22Rv1 (cell line): Measurements from ENCODE around the gene CDCA7L.

ENCODE experiments used
- CTCF ChIP-seq: fragments of 450-650 bp; IDR thresholded peaks from 2 replicates; pipeline ENCODE4 v1.5.1; 2017; ENCODE audit warnings: mild to moderate bottlenecking
- ZFX ChIP-seq: fragments of 450-650 bp; IDR thresholded peaks from 2 replicates; pipeline ENCODE4 v1.6.1; 2017; ENCODE audit warnings: antibody characterized with exemption, borderline replicate concordance

- TF ChIP-seq CTCF = no peak
- no peak for TF ChIP-seq ZFX
Measured at GRCh38 chr7:21898265-21898930, 47.3 kb downstream of the CDCA7L start.
